GM23248 (cell line): Measurements from ENCODE around the gene TAOK3. TPM values are rescaled to one million over a fixed set of nuclear protein-coding genes. Genes with fewer than 3 reads are reported as not detected.

Experiments used
- DNase-seq: peaks from one replicate; pipeline ENCODE4 v3.0.0-alpha.2; 2015
- H2AFZ ChIP-seq: fragments of 200-600 bp; sonication (generic); 2 replicates; pipeline ENCODE4 v1.6.1; 2016; ENCODE audit warnings: antibody characterized with exemption
- H3F3A ChIP-seq: fragments of 200-600 bp; sonication (generic); 2 replicates; pipeline ENCODE4 v1.6.1; 2016; ENCODE audit warnings: mild to moderate bottlenecking, antibody characterized with exemption, mixed run types; ENCODE audit not compliant: insufficient read depth
- H3K27ac ChIP-seq: fragments of 200-600 bp; sonication (generic); 2 replicates; pipeline ENCODE4 v1.5.1; 2016; ENCODE audit warnings: mild to moderate bottlenecking
- H3K27me3 ChIP-seq: fragments of 200-600 bp; sonication (generic); replicated peaks from 2 replicates; pipeline ENCODE4 v1.6.1; 2016; ENCODE audit warnings: mild to moderate bottlenecking; ENCODE audit not compliant: insufficient read depth
- H3K36me3 ChIP-seq: fragments of 200-600 bp; sonication (generic); 2 replicates; pipeline ENCODE4 v1.6.1; 2016; ENCODE audit warnings: low read depth, mild to moderate bottlenecking
- H3K4me1 ChIP-seq: fragments of 200-600 bp; sonication (generic); 2 replicates; pipeline ENCODE4 v1.6.1; 2016; ENCODE audit warnings: mild to moderate bottlenecking; ENCODE audit not compliant: insufficient read depth
- H3K4me2 ChIP-seq: fragments of 200-600 bp; sonication (generic); one replicate; pipeline ENCODE4 v1.6.1; 2016; ENCODE audit warnings: mild to moderate bottlenecking; ENCODE audit not compliant: unreplicated experiment
- H3K4me3 ChIP-seq: fragments of 200-600 bp; sonication (generic); 2 replicates; pipeline ENCODE4 v1.5.1; 2016; ENCODE audit warnings: mild to moderate bottlenecking
- H3K79me2 ChIP-seq: fragments of 200-600 bp; sonication (generic); 2 replicates; pipeline ENCODE4 v1.6.1; 2016; ENCODE audit warnings: mild to moderate bottlenecking; ENCODE audit not compliant: insufficient read depth
- H3K9ac ChIP-seq: fragments of 200-600 bp; sonication (generic); 2 replicates; pipeline ENCODE4 v1.6.1; 2016; ENCODE audit warnings: mild to moderate bottlenecking
- H3K9me2 ChIP-seq: fragments of 200-600 bp; sonication (generic); 2 replicates; pipeline ENCODE4 v1.6.1; 2016; ENCODE audit warnings: mixed run types, mild to moderate bottlenecking, moderate library complexity; ENCODE audit not compliant: insufficient read depth
- H3K9me3 ChIP-seq: fragments of 200-600 bp; sonication (generic); one replicate; pipeline ENCODE4 v1.6.1; 2017; ENCODE audit warnings: low read depth
- H4K20me1 ChIP-seq: fragments of 200-600 bp; sonication (generic); 2 replicates; pipeline ENCODE4 v1.6.0; 2016; ENCODE audit not compliant: insufficient read depth
- EZH2 ChIP-seq: fragments of 200-600 bp; sonication (generic); IDR thresholded peaks from 2 replicates; pipeline ENCODE4 v1.6.1; 2018; ENCODE audit warnings: antibody characterized with exemption, mild to moderate bottlenecking; ENCODE audit not compliant: insufficient read depth, poor library complexity, severe bottlenecking
- EZH2phosphoT487 ChIP-seq: fragments of 200-600 bp; sonication (generic); IDR thresholded peaks from 2 replicates; pipeline ENCODE4 v1.6.1; 2018; ENCODE audit warnings: antibody characterized with exemption, moderate library complexity, mild to moderate bottlenecking, low read depth; ENCODE audit not compliant: insufficient read depth
- WGBS, 2 experiments: methylation state at CpG; one replicate each; pipeline ENCODE4 v1.1.6; 2015 to 2017; ENCODE audit warnings: low lambda C conversion rate in 2 of 2, low coverage in 1 of 2; ENCODE audit errors: missing lambda C conversion rate in 2 of 2; 5-methylcytosine and 5-hydroxymethylcytosine counted together
- in situ Hi-C: fragments of 300-500 bp; cut with MboI; formaldehyde crosslinking; loops from 2 replicates; pipeline ENCODE4 v1.15.0; 2020
- polyA plus RNA-seq: library from polyadenylated mRNA; unstranded; fragments of >200 nt; fragmentation: Nextera tagmentation; extraction: Ambion mirVana; gene quantifications from 2 replicates; pipeline ENCODE4 v1.2.1, GENCODE V29; 2016
- total RNA-seq: library from RNA; depleted of rRNA; stranded (reverse); fragments of >200 nt; shearing (Covaris generic); gene quantifications from 2 replicates; pipeline ENCODE4 v1.2.3, GENCODE V29; 2014

TAOK3 gene
- total and polyA plus RNA-seq, 2 experiments from 2014 or later = 17.8 to 49.8 TPM

DNA sequence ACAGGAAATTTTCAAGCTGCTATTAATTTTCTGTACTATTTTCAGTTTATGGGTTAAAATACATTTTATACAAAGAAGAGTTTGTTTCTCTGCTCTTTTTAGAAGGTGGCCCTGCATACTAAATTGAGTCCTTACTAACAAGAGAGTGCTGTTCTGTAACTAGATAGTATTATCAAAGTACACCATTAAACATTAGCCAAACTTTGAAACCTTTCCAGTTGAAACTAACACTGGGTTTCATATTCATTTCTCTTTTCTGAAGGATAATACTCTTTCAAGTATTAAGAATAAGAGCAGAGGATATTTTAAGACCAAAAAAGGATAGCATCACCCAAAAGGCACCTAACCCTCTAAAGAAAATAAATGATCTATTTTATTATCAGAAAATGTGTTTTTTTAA is 189.6 kb downstream of the TAOK3 start:
- no peak for DNase-seq
- Histone ChIP-seq H4K20me1 (no peaks in the 10 kb centered on the region), H2AFZ (no peak overlapping the region), H3K9me2 (no peaks in the 10 kb centered on the region), H3K9me3 (no peaks in the 10 kb centered on the region), H3K27me3 (no peaks in the 10 kb centered on the region), H3K4me3 (no peak overlapping the region), H3K79me2 (peaks cover 50% of the 10 kb centered on the region), H3K4me2 (no peak overlapping the region), H3K27ac (no peak overlapping the region), H3K36me3 (no peaks in the 10 kb centered on the region), H3F3A (peaks cover 9% of the 10 kb centered on the region), H3K9ac (peak overlapping the region; percentile 13; the same call in 1 of the 2 replicates), H3K4me1 (peaks cover 26% of the 10 kb centered on the region)
- TF ChIP-seq EZH2 (no peak), EZH2phosphoT487 (no peak)
- in situ Hi-C loops = no loop called here

DNA sequence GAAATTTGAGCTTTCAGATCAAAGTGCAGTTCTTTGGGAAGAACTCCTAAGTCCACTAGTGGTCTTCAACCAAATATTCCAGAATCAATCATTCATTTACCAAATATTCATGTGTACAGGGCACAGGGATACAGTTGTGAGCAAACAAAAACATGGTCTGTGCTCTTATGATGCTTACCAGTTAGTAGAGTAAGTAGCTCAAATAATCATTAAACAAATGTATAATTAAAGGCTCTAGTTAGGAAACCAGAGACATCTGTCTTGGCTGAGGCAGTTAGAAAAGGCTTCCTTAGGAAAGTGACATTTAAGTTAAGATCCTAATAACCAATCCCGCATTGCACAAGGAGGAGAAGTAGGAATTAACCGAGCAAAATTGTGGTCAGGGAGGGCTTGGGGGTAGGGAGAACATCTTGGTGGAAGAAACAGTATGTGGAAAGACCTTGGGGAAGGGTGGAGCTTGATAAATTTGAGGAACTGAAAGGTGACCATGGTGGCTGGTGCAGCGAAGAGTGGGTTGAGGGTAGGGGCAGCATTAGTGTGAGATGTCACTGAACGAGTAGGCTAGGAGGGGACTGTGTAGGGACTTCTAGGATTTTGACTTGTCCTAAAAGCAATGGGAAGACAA is 196.8 kb downstream of the TAOK3 start:
- Histone ChIP-seq H3K79me2 (no peaks in the 10 kb centered on the region), H3K4me3 (no peak overlapping the region), H3K9me3 (no peaks in the 10 kb centered on the region), H3K4me1 (no peaks in the 10 kb centered on the region), H3K36me3 (peaks cover 44% of the 10 kb centered on the region), H3K27ac (no peak overlapping the region), H3K27me3 (no peaks in the 10 kb centered on the region), H3K9me2 (no peaks in the 10 kb centered on the region), H2AFZ (no peak overlapping the region), H4K20me1 (no peaks in the 10 kb centered on the region), H3K9ac (no peak overlapping the region), H3F3A (no peaks in the 10 kb centered on the region), H3K4me2 (no peak overlapping the region)
- in situ Hi-C loops = loop anchor here (10.0 kb wide), 1 partner anchor 199 kb away; the partner anchor contains the start of genes SUDS3 and TAOK3
- no peak for TF ChIP-seq EZH2phosphoT487
- no peak for TF ChIP-seq EZH2
- no peak for DNase-seq
- WGBS, 2 experiments = 97% methylated on average over 4 of the region's 4 CpGs

DNA sequence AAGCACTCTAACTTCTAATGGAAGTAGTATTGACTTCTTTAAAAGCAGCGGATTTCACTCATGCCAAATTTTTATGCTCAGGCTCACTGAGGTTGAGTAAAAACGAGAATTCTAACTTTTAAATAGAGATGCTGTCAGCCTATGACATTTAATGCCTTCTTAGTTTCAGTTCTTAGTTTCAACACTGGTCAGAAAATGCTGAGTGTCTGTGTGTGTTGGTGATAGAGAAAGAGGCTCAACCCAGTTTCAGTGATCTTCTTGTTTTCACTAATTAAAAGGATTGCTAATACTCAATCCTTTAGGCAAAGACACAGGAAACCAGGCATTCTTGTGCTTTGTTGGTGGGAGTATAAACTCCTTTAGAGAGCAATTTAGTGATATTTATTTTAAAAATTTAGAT is 205.8 kb downstream of the TAOK3 start:
- 88% methylated on average over 2 of the region's 2 CpGs for WGBS, 2 experiments
- 0 out of 2 replicates have a peak, but pooled peaks cover 7% of the 10 kb centered on the region for H3F3A ChIP-seq
- in situ Hi-C loops = no loop called here

DNA sequence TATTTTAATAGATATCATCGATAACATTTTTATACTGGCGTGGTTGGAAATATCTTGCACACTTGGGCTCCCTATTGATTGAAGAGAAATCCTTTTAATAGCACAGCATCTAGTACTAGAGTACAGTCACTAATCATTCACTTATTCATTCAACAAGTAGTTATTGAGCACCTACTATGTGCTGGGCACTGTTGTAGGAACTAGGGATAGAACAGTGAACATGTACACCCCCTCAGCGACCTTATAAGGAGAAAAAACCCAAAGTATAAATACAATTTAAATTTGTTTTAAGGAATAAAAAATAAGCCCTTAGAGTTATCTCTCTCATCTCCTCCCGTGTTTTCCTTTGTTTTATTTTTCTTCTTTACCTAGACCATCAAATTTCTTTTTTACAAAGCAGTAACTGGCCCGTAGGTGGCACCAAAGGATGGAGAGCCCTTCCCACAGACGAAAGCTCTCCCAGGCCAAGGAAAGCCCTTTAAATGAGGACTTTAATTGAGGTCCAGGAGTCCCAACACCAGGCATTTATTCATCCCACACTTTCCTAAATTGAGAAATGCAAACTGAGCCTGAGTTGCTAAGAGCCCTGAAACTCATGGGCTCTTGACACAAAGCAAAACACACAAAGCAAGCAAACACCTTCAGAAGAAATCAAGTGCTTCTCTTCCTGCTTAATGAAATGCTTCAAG is 207.8 kb downstream of the TAOK3 start:
- Histone ChIP-seq H3K4me3 (no peak overlapping the region), H2AFZ (no peak overlapping the region), H3K4me2 (no peak overlapping the region), H3K9me2 (no peaks in the 10 kb centered on the region), H3K4me1 (no peaks in the 10 kb centered on the region), H3K9me3 (no peaks in the 10 kb centered on the region), H3K79me2 (no peaks in the 10 kb centered on the region), H3K27ac (no peak overlapping the region), H4K20me1 (no peaks in the 10 kb centered on the region), H3K36me3 (peaks cover 25% of the 10 kb centered on the region), H3K27me3 (no peaks in the 10 kb centered on the region), H3F3A (0 out of 2 replicates have a peak, but pooled peaks cover 7% of the 10 kb centered on the region), H3K9ac (no peak overlapping the region)
- in situ Hi-C loops = no loop called here
- DNase-seq = peak; percentile 60
- TF ChIP-seq EZH2 (no peak), EZH2phosphoT487 (no peak)
- WGBS, 2 experiments = 55 to 62% methylated on average over 6 of the region's 6 CpGs

More for the DNA sequence above, 205.8 kb downstream of the TAOK3 start:
- Histone ChIP-seq H3K9ac (no peak overlapping the region), H2AFZ (no peak overlapping the region), H3K79me2 (no peaks in the 10 kb centered on the region), H3K9me2 (no peaks in the 10 kb centered on the region), H3K4me1 (no peaks in the 10 kb centered on the region), H4K20me1 (no peaks in the 10 kb centered on the region), H3K27me3 (no peaks in the 10 kb centered on the region), H3K36me3 (peaks cover 27% of the 10 kb centered on the region), H3K9me3 (no peaks in the 10 kb centered on the region), H3K27ac (no peak overlapping the region), H3K4me2 (no peak overlapping the region), H3K4me3 (no peak overlapping the region)
- DNase-seq = no peak
- TF ChIP-seq EZH2phosphoT487 = no peak
- no peak for TF ChIP-seq EZH2

DNA sequence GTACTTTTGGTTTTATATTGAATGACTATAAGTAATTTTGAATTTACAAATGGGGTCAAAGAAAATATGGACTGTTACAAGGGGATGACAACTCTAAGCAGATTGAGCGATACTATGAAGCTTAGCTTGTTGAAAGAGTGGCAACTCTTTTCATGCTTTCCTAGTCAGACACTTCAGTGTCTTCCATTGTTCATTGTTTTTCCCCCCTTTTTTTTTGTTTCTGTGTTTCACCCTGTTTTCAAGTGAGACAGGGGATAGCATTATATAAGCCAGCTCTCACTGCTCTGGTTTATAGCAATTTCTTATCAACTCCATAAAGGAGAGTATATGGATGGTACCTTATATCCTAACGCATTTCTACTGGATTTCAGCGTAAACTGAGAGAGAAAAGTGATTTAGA is 212.2 kb downstream of the TAOK3 start:
- WGBS, 2 experiments = 99% methylated on average over 3 of the region's 3 CpGs
- no peaks in the 10 kb centered on the region for H3K79me2 ChIP-seq
- no peaks in the 10 kb centered on the region for H3K4me1 ChIP-seq
- no peaks in the 10 kb centered on the region for H3K9me3 ChIP-seq
- in situ Hi-C loops = no loop called here
- H3K27me3 ChIP-seq = no peaks in the 10 kb centered on the region
- TF ChIP-seq EZH2phosphoT487 (no peak), EZH2 (no peak)
- no peak overlapping the region for H3K27ac ChIP-seq
- H2AFZ ChIP-seq = no peak overlapping the region
- no peak overlapping the region for H3K9ac ChIP-seq
- peaks cover 27% of the 10 kb centered on the region for H3K36me3 ChIP-seq
- no peak overlapping the region for H3K4me3 ChIP-seq
- no peak overlapping the region for H3K4me2 ChIP-seq
- no peak for DNase-seq
- H4K20me1 ChIP-seq = no peaks in the 10 kb centered on the region
- no peaks in the 10 kb centered on the region for H3K9me2 ChIP-seq
- no peaks in the 10 kb centered on the region for H3F3A ChIP-seq
